H7 (cell line): ENCODE results near the gene NUAK1. TPM values are rescaled to one million over a fixed set of nuclear protein-coding genes. Genes with fewer than 3 reads are reported as not detected.
"Not testable (repeated sequence)": the region's sequence is repeated elsewhere in the genome, so short reads cannot be mapped to it uniquely, and the experiment has no call there.

Experiments used
- DNase-seq: peaks from one replicate; pipeline ENCODE4 v3.0.0; 2012
- H3K27me3 ChIP-seq: 2 replicates; pipeline ENCODE4 v1.6.0; 2011; ENCODE audit warnings: mild to moderate bottlenecking, low read length; ENCODE audit not compliant: control insufficient read depth, insufficient read depth
- H3K36me3 ChIP-seq: replicated peaks from 2 replicates; pipeline ENCODE4 v1.5.1; 2011; ENCODE audit warnings: low read length; ENCODE audit not compliant: control insufficient read depth, insufficient read depth
- H3K4me3 ChIP-seq: 2 replicates; pipeline ENCODE4 v1.5.1; 2011; ENCODE audit warnings: low read depth, mild to moderate bottlenecking, control low read depth, low read length, moderate library complexity; ENCODE audit not compliant: insufficient read depth
- total RNA-seq: library from RNA; depleted of rRNA; stranded (reverse); fragments of >200 nt; shearing (Covaris generic); gene quantifications from 2 replicates; pipeline ENCODE4 v1.2.3, GENCODE V29; 2014

Gene NUAK1
- total RNA-seq, 1 experiment from 2014 or later = 23.1 TPM

GRCh38 chr12:106031761-106032622, 106.8 kb downstream of the NUAK1 start:
- Histone ChIP-seq H3K27me3 (no peaks in the 10 kb centered on the region), H3K36me3 (no peaks in the 10 kb centered on the region), H3K4me3 (no peak overlapping the region)
- DNase-seq = no peak

- H3K27me3 ChIP-seq = no peaks in the 10 kb centered on the region
- no peak overlapping the region for H3K4me3 ChIP-seq
- no peaks in the 10 kb centered on the region for H3K36me3 ChIP-seq
- no peak for DNase-seq
Observed at GRCh38 chr12:106030210-106031071, 108.3 kb downstream of the NUAK1 start.

GRCh38 chr12:106029532-106029931, 109.2 kb downstream of the NUAK1 start:
- DNase-seq = no peak

GRCh38 chr12:106027911-106028310, 110.8 kb downstream of the NUAK1 start:
- H3K36me3 ChIP-seq = no peaks in the 10 kb centered on the region
- H3K4me3 ChIP-seq = no peak overlapping the region
- DNase-seq = no peak
- no peaks in the 10 kb centered on the region for H3K27me3 ChIP-seq

More at GRCh38 chr12:106029532-106029931, 109.2 kb downstream of the NUAK1 start:
- Histone ChIP-seq H3K4me3 (no peak overlapping the region), H3K36me3 (no peaks in the 10 kb centered on the region), H3K27me3 (no peaks in the 10 kb centered on the region)

GRCh38 chr12:106027286-106027685, 111.5 kb downstream of the NUAK1 start:
- H3K36me3 ChIP-seq = no peaks in the 10 kb centered on the region
- H3K27me3 ChIP-seq = no peaks in the 10 kb centered on the region
- DNase-seq = no peak
- no peak overlapping the region for H3K4me3 ChIP-seq

- H3K36me3 ChIP-seq = no peaks in the 10 kb centered on the region
Observed at GRCh38 chr12:106025129-106025528, 113.6 kb downstream of the NUAK1 start.

GRCh38 chr12:106023039-106023438, 115.7 kb downstream of the NUAK1 start:
- H3K36me3 ChIP-seq = no peaks in the 10 kb centered on the region; the same call in 1 of the 2 replicates
- no peak overlapping the region for H3K4me3 ChIP-seq
- no peak for DNase-seq
- H3K27me3 ChIP-seq = no peaks in the 10 kb centered on the region

More at GRCh38 chr12:106025129-106025528, 113.6 kb downstream of the NUAK1 start:
- no peak overlapping the region for H3K4me3 ChIP-seq
- no peak for DNase-seq
- no peaks in the 10 kb centered on the region for H3K27me3 ChIP-seq

- no peak for DNase-seq
- H3K27me3 ChIP-seq = no peaks in the 10 kb centered on the region
- no peak overlapping the region for H3K4me3 ChIP-seq
- H3K36me3 ChIP-seq = no peaks in the 10 kb centered on the region; the same call in 1 of the 2 replicates
Observed at GRCh38 chr12:106022568-106023012, 116.2 kb downstream of the NUAK1 start.

GRCh38 chr12:106021516-106021915, 117.2 kb downstream of the NUAK1 start:
- Histone ChIP-seq H3K27me3 (no peaks in the 10 kb centered on the region), H3K4me3 (no peak overlapping the region), H3K36me3 (no peaks in the 10 kb centered on the region; the same call in 1 of the 2 replicates)
- no peak for DNase-seq

- no peaks in the 10 kb centered on the region; the same call in 1 of the 2 replicates for H3K36me3 ChIP-seq
- DNase-seq = no peak
- H3K27me3 ChIP-seq = no peaks in the 10 kb centered on the region
- H3K4me3 ChIP-seq = no peak overlapping the region
Observed at GRCh38 chr12:106020736-106021135, 118.0 kb downstream of the NUAK1 start.

GRCh38 chr12:106019144-106019543, 119.6 kb downstream of the NUAK1 start:
- H3K27me3 ChIP-seq = no peaks in the 10 kb centered on the region
- no peaks in the 10 kb centered on the region; the same call in 1 of the 2 replicates for H3K36me3 ChIP-seq
- H3K4me3 ChIP-seq = no peak overlapping the region
- DNase-seq = no peak

GRCh38 chr12:106018286-106018685, 120.5 kb downstream of the NUAK1 start:
- no peak for DNase-seq
- Histone ChIP-seq H3K36me3 (no peaks in the 10 kb centered on the region; the same call in 1 of the 2 replicates), H3K4me3 (no peak overlapping the region), H3K27me3 (no peaks in the 10 kb centered on the region)

GRCh38 chr12:106016601-106017278, 122.0 kb downstream of the NUAK1 start:
- not testable (repeated sequence) for H3K4me3 ChIP-seq, H3K27me3 ChIP-seq, DNase-seq, H3K36me3 ChIP-seq

- DNase-seq = no peak
- Histone ChIP-seq H3K36me3 (no peaks in the 10 kb centered on the region; the same call in 1 of the 2 replicates), H3K4me3 (no peak overlapping the region), H3K27me3 (no peaks in the 10 kb centered on the region)
Observed at GRCh38 chr12:106015646-106016045, 123.1 kb downstream of the NUAK1 start.
